GM23338 (cell line): ENCODE results near the gene TYK2. TPM values are rescaled to one million over a fixed set of nuclear protein-coding genes. Genes with fewer than 3 reads are reported as not detected.

Experiments
- ATAC-seq: fragments of 200-7000 bp; cut with Tn5 transposase; 3 replicates; pipeline ENCODE4 v1.9.1; 2020
- DNase-seq: peaks from one replicate; pipeline ENCODE4 v3.0.0-alpha.2; 2015; ENCODE audit warnings: low spot score
- H2AFZ ChIP-seq: fragments of 200-600 bp; sonication (generic); 2 replicates; pipeline ENCODE4 v1.8.0; 2016; ENCODE audit warnings: antibody characterized with exemption, mild to moderate bottlenecking, moderate library complexity
- H3F3A ChIP-seq: fragments of 200-600 bp; sonication (generic); replicated peaks from 2 replicates; pipeline ENCODE4 v1.8.0; 2017; ENCODE audit warnings: antibody characterized with exemption, mixed run types, low read depth
- H3K27ac ChIP-seq: fragments of 200-600 bp; sonication (generic); 2 replicates; pipeline ENCODE4 v1.6.1; 2016; ENCODE audit warnings: low read depth
- H3K27me3 ChIP-seq: fragments of 200-600 bp; sonication (generic); 2 replicates; pipeline ENCODE4 v1.8.0; 2016; ENCODE audit warnings: mild to moderate bottlenecking, mixed run types, moderate library complexity; ENCODE audit not compliant: insufficient read depth
- H3K36me3 ChIP-seq: fragments of 200-600 bp; sonication (generic); 2 replicates; pipeline ENCODE4 v1.8.0; 2016; ENCODE audit warnings: mild to moderate bottlenecking; ENCODE audit not compliant: insufficient read depth
- H3K4me1 ChIP-seq: fragments of 200-600 bp; sonication (generic); 2 replicates; pipeline ENCODE4 v1.8.0; 2016; ENCODE audit warnings: mild to moderate bottlenecking, moderate library complexity; ENCODE audit not compliant: insufficient read depth
- H3K4me2 ChIP-seq: fragments of 200-600 bp; sonication (generic); 2 replicates; pipeline ENCODE4 v1.7.1; 2017; ENCODE audit warnings: mixed run types
- H3K4me3 ChIP-seq: fragments of 200-600 bp; sonication (generic); 2 replicates; pipeline ENCODE4 v1.6.1; 2016; ENCODE audit warnings: mixed run types
- H3K79me2 ChIP-seq: fragments of 200-600 bp; sonication (generic); replicated peaks from 2 replicates; pipeline ENCODE4 v1.8.0; 2017; ENCODE audit warnings: mild to moderate bottlenecking; ENCODE audit not compliant: insufficient read depth
- H3K9me2 ChIP-seq: fragments of 200-600 bp; sonication (generic); 2 replicates; pipeline ENCODE4 v1.8.0; 2017; ENCODE audit not compliant: insufficient read depth
- H4K20me1 ChIP-seq: fragments of 200-600 bp; sonication (generic); replicated peaks from 2 replicates; pipeline ENCODE4 v1.8.0; 2017; ENCODE audit warnings: mild to moderate bottlenecking; ENCODE audit not compliant: insufficient read depth
- H3K27ac Mint-ChIP-seq: 2 replicates; pipeline ENCODE4 v1.8.0; 2020; ENCODE audit warnings: inconsistent platforms, mild to moderate bottlenecking, moderate library complexity, mixed read lengths
- H3K27me3 Mint-ChIP-seq: 3 replicates; pipeline ENCODE4 v1.8.0; 2022; ENCODE audit warnings: low read depth, mild to moderate bottlenecking, moderate library complexity, mixed read lengths, inconsistent platforms; ENCODE audit not compliant: insufficient read depth, poor library complexity
- H3K36me3 Mint-ChIP-seq: 3 replicates; pipeline ENCODE4 v1.8.0; 2021; ENCODE audit warnings: low read depth, mild to moderate bottlenecking, inconsistent platforms, moderate library complexity, mixed read lengths
- H3K4me1 Mint-ChIP-seq: 3 replicates; pipeline ENCODE4 v1.8.0; 2020; ENCODE audit warnings: mild to moderate bottlenecking, inconsistent platforms, mixed read lengths
- H3K4me3 Mint-ChIP-seq: 3 replicates; pipeline ENCODE4 v1.8.0; 2021; ENCODE audit warnings: moderate library complexity, mild to moderate bottlenecking, inconsistent platforms, mixed read lengths
- H3K9me3 Mint-ChIP-seq: 3 replicates; pipeline ENCODE4 v1.8.0; 2020; ENCODE audit warnings: moderate library complexity, mild to moderate bottlenecking, inconsistent platforms, mixed read lengths
- CREB1 ChIP-seq: fragments of 250-450 bp; sonication (Bioruptor Pico); IDR thresholded peaks from 2 replicates; pipeline ENCODE4 v1.5.0; 2020; ENCODE audit warnings: low read depth, mild to moderate bottlenecking, moderate library complexity
- EZH2 ChIP-seq: fragments of 200-600 bp; sonication (generic); IDR thresholded peaks from one replicate; pipeline ENCODE4 v1.8.0; 2017; ENCODE audit warnings: antibody characterized with exemption, mild to moderate bottlenecking, low read depth; ENCODE audit not compliant: unreplicated experiment
- EZH2phosphoT487 ChIP-seq: fragments of 200-600 bp; sonication (generic); IDR thresholded peaks from one replicate; pipeline ENCODE4 v1.8.1; 2018; ENCODE audit warnings: antibody characterized with exemption; ENCODE audit not compliant: unreplicated experiment
- JUNB ChIP-seq: IDR thresholded peaks from one replicate; pipeline ENCODE4 v1.6.1; 2016; ENCODE audit warnings: antibody characterized with exemption; ENCODE audit not compliant: unreplicated experiment
- NANOG ChIP-seq: IDR thresholded peaks from 2 replicates; pipeline ENCODE4 v1.6.1; 2016; ENCODE audit warnings: antibody characterized with exemption, borderline replicate concordance
- POLR2AphosphoS5 ChIP-seq: IDR thresholded peaks from 2 replicates; pipeline ENCODE4 v1.6.1; 2016; ENCODE audit warnings: antibody characterized with exemption, low read depth
- STAT1 ChIP-seq: IDR thresholded peaks from one replicate; pipeline ENCODE4 v1.6.1; 2016; ENCODE audit warnings: antibody characterized with exemption; ENCODE audit not compliant: unreplicated experiment
- ZNF114 ChIP-seq: fragments of 250-450 bp; sonication (Bioruptor Pico); IDR thresholded peaks from 2 replicates; pipeline ENCODE4 v1.5.0; 2020; ENCODE audit warnings: mild to moderate bottlenecking, moderate library complexity
- ZNF331 ChIP-seq: fragments of 250-450 bp; sonication (Bioruptor Pico); IDR thresholded peaks from 2 replicates; pipeline ENCODE4 v1.5.0; 2020; ENCODE audit warnings: low read depth, mild to moderate bottlenecking, moderate library complexity
- polyA plus RNA-seq: library from polyadenylated mRNA; unstranded; fragments of >200 nt; fragmentation: Nextera tagmentation; extraction: Ambion mirVana; gene quantifications from 2 replicates; pipeline ENCODE4 v1.2.1, GENCODE V29; 2016
- total RNA-seq: library from RNA; depleted of rRNA; stranded (reverse); fragments of >200 nt; shearing (Covaris generic); gene quantifications from 2 replicates; pipeline ENCODE4 v1.2.3, GENCODE V29; 2014
- TF ChIP-seq, protein P1 (sequence below), 2 experiments: fragments of 200-600 bp in 1 of 2; sonication (generic) in 1 of 2; conservative IDR thresholded peaks; 2 replicates each; pipeline versions ENCODE4 v1.5.1 to v1.6.1; 2016 to 2017; ENCODE audit warnings: antibody characterized with exemption in 2 of 2, low read depth in 2 of 2, mild to moderate bottlenecking in 2 of 2, moderate library complexity in 1 of 2
- TF ChIP-seq, protein P2 (sequence below): IDR thresholded peaks from 2 replicates; pipeline ENCODE4 v1.6.1; 2016; ENCODE audit warnings: antibody characterized with exemption

Gene TYK2
- total and polyA plus RNA-seq, 2 experiments from 2014 or later = 29.1 to 30.7 TPM

DNA sequence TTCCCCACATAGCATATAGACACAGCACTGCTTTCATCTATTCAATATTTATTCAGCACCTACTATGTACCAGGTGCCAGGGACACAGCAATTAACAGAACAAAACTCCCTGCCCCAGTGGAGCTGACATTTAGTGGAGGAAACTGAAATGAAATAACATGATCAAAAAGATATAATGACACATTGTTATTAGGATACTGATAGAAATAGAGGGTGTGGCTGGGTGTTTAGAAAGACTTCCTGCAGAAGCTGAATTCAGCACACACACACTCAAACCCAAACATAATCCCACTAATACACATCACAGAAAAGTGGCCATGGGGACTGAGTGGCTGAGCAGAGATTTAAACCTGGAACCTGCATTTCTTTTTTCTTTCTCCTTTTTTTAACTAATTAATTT lies 26.7 kb upstream of the TYK2 start:
- peaks cover 11% of the 10 kb centered on the region for H3K79me2 ChIP-seq
- H3K4me3 ChIP-seq = no peak overlapping the region

DNA sequence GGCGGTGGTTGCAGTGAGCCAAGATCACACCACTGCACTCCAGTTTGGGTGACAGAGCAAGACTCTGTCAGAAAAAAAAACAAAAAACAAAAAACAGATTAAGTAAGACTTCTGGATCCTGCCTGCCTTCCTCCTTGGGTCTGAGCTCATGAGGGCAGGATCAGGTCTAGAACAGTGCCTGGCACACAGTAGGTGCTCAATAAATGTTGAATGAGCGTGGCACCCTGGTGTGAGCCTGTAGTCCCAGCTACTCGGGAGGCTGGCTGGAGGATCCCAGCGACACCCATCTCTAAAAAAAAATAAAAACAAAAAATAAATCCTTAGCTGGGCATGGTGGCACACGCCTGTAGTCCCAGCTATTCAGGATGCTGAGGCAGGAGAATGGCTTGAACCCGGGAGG lies 25.8 kb upstream of the TYK2 start:
- peaks cover 10% of the 10 kb centered on the region; the same call in 1 of the 2 replicates for H3F3A ChIP-seq
- H3K27ac ChIP-seq = no peak overlapping the region
- H3K4me3 ChIP-seq = peak overlapping the region; percentile 99; the same call in 1 of the 2 replicates
- no peak overlapping the region for H3K27ac Mint-ChIP-seq
- H3K4me1 ChIP-seq = peaks cover 10% of the 10 kb centered on the region; the same call in 1 of the 2 replicates
- peaks cover 29% of the 10 kb centered on the region for H3K27me3 ChIP-seq
- H3K9me2 ChIP-seq = no peaks in the 10 kb centered on the region
- H3K9me3 Mint-ChIP-seq = no peaks in the 10 kb centered on the region
- no peak overlapping the region for H3K4me2 ChIP-seq
- peaks cover 13% of the 10 kb centered on the region for H4K20me1 ChIP-seq
- no peak overlapping the region for H3K4me3 Mint-ChIP-seq
- H3K36me3 ChIP-seq = no peaks in the 10 kb centered on the region
- H3K4me1 Mint-ChIP-seq = peaks cover 19% of the 10 kb centered on the region
- H3K27me3 Mint-ChIP-seq = peaks cover 35% of the 10 kb centered on the region
- peaks cover 20% of the 10 kb centered on the region for H3K79me2 ChIP-seq
- DNase-seq (no peak), ATAC-seq (no peak)
- H3K36me3 Mint-ChIP-seq = peaks cover 7% of the 10 kb centered on the region; the same call in 1 of the 3 replicates
- no peak overlapping the region for H2AFZ ChIP-seq
- TF ChIP-seq POLR2AphosphoS5 (no peak), STAT1 (no peak), CREB1 (CRISPR knock-in tag) (no peak), ZNF114 (CRISPR knock-in tag) (no peak), ZNF331 (CRISPR knock-in tag) (no peak), EZH2phosphoT487 (no peak), JUNB (no peak)
- TF ChIP-seq, protein P1, sequence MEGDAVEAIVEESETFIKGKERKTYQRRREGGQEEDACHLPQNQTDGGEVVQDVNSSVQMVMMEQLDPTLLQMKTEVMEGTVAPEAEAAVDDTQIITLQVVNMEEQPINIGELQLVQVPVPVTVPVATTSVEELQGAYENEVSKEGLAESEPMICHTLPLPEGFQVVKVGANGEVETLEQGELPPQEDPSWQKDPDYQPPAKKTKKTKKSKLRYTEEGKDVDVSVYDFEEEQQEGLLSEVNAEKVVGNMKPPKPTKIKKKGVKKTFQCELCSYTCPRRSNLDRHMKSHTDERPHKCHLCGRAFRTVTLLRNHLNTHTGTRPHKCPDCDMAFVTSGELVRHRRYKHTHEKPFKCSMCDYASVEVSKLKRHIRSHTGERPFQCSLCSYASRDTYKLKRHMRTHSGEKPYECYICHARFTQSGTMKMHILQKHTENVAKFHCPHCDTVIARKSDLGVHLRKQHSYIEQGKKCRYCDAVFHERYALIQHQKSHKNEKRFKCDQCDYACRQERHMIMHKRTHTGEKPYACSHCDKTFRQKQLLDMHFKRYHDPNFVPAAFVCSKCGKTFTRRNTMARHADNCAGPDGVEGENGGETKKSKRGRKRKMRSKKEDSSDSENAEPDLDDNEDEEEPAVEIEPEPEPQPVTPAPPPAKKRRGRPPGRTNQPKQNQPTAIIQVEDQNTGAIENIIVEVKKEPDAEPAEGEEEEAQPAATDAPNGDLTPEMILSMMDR (conservative IDR thresholded peaks at IDR 0.05; ENCODE audit: low read depth in 2 of 2) = no peak
- TF ChIP-seq, protein P2, sequence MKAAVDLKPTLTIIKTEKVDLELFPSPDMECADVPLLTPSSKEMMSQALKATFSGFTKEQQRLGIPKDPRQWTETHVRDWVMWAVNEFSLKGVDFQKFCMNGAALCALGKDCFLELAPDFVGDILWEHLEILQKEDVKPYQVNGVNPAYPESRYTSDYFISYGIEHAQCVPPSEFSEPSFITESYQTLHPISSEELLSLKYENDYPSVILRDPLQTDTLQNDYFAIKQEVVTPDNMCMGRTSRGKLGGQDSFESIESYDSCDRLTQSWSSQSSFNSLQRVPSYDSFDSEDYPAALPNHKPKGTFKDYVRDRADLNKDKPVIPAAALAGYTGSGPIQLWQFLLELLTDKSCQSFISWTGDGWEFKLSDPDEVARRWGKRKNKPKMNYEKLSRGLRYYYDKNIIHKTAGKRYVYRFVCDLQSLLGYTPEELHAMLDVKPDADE = no peak

More for the DNA sequence above, 26.7 kb upstream of the TYK2 start:
- H3K9me2 ChIP-seq = no peaks in the 10 kb centered on the region
- no peaks in the 10 kb centered on the region for H3K36me3 ChIP-seq
- no peak overlapping the region for H3K4me3 Mint-ChIP-seq
- H3K4me2 ChIP-seq = no peak overlapping the region
- peaks cover 8% of the 10 kb centered on the region; the same call in 1 of the 2 replicates for H3K4me1 ChIP-seq
- H3K9me3 Mint-ChIP-seq = no peaks in the 10 kb centered on the region
- no peak overlapping the region for H3K27ac Mint-ChIP-seq
- 0 out of 2 replicates have a peak, but pooled peaks cover 6% of the 10 kb centered on the region for H3F3A ChIP-seq
- no peak overlapping the region for H2AFZ ChIP-seq
- peaks cover 7% of the 10 kb centered on the region for H4K20me1 ChIP-seq
- peaks cover 7% of the 10 kb centered on the region; the same call in 1 of the 3 replicates for H3K36me3 Mint-ChIP-seq
- ATAC-seq (no peak), DNase-seq (no peak)
- peaks cover 12% of the 10 kb centered on the region for H3K4me1 Mint-ChIP-seq
- H3K27me3 Mint-ChIP-seq = peaks cover 34% of the 10 kb centered on the region
- no peak for TF ChIP-seq CREB1 (CRISPR knock-in tag)
- TF ChIP-seq STAT1 = no peak
- TF ChIP-seq EZH2phosphoT487 = no peak
- no peak for TF ChIP-seq NANOG
- TF ChIP-seq EZH2 = no peak
- TF ChIP-seq, protein P2 = no peak
- no peak for TF ChIP-seq ZNF331 (CRISPR knock-in tag)
- no peak for TF ChIP-seq JUNB
- no peak overlapping the region for H3K27ac ChIP-seq
- peaks cover 29% of the 10 kb centered on the region for H3K27me3 ChIP-seq
